SKM-1 (cell line): Measurements from ENCODE around the gene FOXP1.

ENCODE experiments used
- DNase-seq: peaks from one replicate; lab custom pipeline; 2025; ENCODE audit not compliant: unreplicated experiment; lab: John Stamatoyannopoulos, UW

Gene FOXP1

GRCh38 chr3:70974747-70975146 lies 608.8 kb downstream of the FOXP1 start:
- no peak for DNase-seq

GRCh38 chr3:70973558-70973957 lies 610.0 kb downstream of the FOXP1 start:
- DNase-seq = no peak

DNA sequence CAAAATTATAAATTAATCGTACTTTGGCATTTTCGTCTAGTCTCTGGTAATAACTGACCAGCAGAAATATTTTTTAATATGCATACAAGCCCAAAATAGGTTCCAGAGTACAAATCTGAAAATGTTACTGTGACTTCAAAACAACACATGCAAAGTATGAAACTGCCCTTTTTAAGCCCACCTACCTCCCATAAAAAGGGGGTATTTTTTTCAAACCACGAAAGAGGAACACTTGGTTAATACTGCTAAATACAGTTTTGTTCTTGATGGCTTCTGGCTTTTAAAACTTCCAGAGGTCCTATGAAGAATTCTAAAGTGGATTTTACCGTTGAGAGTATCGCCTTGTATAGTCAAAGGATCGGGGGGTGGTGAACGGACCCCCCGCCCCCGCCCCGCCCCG lies 610.7 kb downstream of the FOXP1 start:
- DNase-seq = no peak

GRCh38 chr3:70970952-70971351 lies 612.6 kb downstream of the FOXP1 start:
- DNase-seq = no peak

GRCh38 chr3:70970171-70970570 lies 613.4 kb downstream of the FOXP1 start:
- no peak for DNase-seq

DNA sequence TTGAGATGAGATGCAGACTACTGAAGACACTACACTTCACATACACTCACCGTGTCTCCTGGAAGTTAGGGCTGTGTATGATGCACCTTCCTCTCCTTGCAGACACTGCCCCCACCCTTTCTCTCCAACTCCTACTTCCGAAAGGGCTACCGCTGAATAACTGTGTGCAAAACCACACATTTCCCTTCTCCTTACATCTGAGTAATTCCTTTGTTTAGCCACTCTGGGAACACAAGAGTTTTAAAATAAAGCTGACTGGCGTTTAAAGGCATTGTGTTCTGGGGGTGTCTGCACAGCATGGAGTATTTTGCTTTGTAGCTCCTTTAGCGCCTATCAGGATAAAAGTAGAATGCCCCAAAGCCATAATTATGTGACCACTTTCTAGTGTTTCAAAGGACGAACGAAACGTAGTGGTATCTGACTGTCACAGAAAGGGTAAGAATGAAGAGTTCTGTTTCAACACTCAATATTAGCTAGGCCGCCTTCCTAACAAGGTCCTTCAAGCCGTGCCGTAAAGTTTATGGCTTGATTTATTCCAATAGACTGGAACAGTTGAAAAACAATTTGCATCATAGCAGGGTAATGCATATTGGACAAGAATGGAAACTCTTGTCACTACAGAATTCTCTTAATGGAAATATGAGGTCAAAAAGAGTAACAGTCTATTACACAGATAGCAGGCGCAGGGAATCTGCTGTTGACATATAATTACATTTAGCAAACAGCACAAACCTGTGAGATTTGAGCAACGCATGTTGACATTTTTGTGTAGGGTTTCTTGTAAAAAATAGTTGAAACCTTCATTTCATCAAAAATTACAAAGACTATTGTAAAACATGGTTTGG lies 619.9 kb downstream of the FOXP1 start:
- DNase-seq = no peak

GRCh38 chr3:70959506-70960291 lies 623.8 kb downstream of the FOXP1 start:
- no peak for DNase-seq

- no peak for DNase-seq
Observed at GRCh38 chr3:70952033-70952747, 631.3 kb downstream of the FOXP1 start.

GRCh38 chr3:70951316-70951715 lies 632.2 kb downstream of the FOXP1 start:
- no peak for DNase-seq

DNA sequence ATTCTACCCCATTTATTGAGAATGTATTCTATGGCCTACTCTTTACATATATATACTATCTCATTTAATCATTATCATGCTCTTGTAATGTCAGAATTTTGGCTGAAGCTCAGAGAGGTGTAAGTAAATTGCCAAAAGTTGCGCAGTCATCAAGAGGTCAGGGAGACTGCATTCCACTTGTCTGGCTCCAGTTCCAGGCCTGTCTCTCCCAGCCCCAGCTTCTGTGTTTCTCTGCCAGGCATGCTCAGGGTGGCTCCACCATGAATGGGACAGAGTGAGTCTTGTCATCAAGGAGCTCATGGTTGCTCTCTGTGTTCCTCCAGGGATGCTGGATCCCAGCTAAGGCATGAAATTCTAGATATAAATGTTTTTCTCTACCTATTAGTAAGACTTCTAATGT lies 635.9 kb downstream of the FOXP1 start:
- no peak for DNase-seq

GRCh38 chr3:70943886-70944285 lies 639.6 kb downstream of the FOXP1 start:
- no peak for DNase-seq

DNA sequence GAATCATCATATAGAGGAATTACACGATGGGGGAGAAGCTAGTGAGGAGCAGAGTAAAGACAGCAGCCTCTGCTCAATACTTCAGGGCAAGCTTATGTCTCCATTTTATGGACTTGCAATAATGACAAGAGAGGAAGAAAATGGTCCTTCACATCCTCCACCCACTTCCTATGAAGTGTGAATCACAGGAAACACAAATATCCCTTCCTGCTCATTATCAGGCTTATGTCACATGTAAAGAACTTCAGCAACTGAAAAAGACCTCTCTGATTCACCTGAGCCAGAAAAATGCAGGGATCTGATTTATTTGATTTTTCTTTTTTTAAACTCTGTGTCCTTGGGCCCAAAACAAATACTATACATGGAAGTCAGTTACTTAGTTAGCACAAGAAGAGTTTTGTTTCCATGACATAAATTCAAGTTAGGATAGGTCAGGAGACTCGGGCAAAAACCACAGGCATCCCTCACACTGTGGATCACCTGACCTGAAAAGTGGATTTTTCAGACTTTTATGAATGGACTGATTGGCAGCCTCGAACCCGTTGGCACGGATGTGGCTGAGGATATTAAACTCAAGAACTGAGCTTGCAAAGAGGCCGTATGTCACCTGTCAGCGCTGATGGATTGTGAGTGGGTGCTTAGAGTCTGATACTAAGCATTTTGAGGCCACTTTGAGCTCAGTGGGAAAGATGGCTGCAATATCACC lies 650.3 kb downstream of the FOXP1 start:
- DNase-seq = no peak

- DNase-seq = no peak
Observed at GRCh38 chr3:70930066-70930465, 653.5 kb downstream of the FOXP1 start.

GRCh38 chr3:70927239-70927638 lies 656.3 kb downstream of the FOXP1 start:
- DNase-seq = no peak

DNA sequence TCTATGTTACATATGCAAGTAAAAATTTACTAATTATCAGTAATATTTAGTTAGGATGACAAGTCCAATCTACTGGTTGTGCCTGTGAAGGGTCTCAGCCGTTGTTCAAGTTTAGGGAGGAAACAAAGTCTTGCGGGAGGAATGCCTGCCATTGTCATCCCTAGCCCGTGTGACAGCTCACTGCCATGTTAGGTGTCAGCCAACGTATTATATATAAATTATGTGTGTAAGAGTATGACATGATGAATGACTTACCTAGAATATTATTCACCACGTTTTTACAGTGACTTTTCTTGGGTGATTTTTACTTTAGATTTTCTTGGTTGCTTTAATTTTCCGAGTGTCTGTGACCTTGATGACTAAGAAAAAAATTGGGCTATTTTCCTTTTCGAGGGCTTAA lies 656.7 kb downstream of the FOXP1 start:
- no peak for DNase-seq

GRCh38 chr3:70919661-70920060 lies 663.9 kb downstream of the FOXP1 start:
- DNase-seq = no peak

DNA sequence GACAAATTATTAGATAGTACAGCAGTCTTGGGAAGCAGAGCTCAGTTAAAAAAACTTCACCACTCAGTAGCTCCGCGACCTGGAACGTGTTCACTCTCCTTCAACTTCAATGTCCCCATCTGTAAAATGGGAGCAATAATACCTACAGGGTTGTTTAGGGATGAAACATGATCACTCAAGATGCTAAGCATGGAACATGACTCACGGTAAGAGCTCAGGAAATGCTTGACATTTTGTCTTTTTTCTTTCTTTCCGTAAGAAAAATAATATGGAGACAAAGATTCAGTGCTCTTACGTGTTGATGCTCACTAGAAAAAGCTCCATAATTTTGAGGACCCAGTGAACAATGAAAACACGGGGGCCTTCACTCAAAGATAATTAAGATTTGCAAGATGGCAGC lies 664.4 kb downstream of the FOXP1 start:
- DNase-seq = no peak

- DNase-seq = no peak
Observed at GRCh38 chr3:70916375-70917055, 667.0 kb downstream of the FOXP1 start.

DNA sequence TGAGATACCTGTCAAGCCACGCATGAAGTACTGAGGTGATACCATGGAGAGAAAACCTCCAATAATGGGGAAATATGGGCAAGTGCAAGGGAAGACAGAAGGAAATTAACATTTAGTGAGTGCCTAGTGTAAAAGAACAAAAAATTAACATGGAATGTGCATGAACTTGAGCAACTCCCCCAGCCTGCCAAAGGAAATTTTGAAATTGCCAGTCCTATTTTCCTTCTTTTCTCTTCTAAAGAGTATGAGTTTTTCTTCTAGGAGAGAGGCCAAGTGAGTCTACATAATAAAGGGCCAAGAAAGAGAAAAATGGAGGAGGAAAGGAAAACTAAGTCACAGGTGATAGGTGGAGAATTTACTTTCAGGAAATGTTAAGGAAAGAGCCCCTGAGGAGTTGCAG lies 668.7 kb downstream of the FOXP1 start:
- DNase-seq = no peak

GRCh38 chr3:70911719-70912118 lies 671.8 kb downstream of the FOXP1 start:
- no peak for DNase-seq

- no peak for DNase-seq
Observed at GRCh38 chr3:70905491-70905890, 678.0 kb downstream of the FOXP1 start.
